ENCODE results near the gene C10orf143.

The C10orf143 gene

DNA sequence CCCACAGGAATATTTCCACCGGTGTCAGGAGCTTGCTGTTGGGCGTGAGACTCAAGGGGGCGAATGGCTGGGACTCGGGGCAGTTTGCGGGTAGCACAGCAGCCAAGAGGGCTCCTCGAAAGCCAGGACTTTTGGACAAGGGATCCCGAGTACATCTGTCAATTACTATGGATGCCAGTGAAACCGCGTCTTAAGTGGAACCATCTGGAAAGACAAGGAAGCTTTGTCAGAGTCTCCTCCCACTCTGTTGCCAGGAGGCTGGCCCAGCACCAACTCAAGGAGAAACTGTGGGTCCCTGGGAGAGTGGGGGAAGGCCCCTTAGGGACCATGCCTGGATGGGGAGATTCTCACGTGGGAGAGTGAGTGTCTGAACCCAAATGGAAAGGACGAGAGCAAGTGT lies 57.1 kb downstream of the C10orf143 start:
- ChIA-PET CTCF (no interaction called here), POLR2A (no interaction called here)
- no peak for DNase-seq (ENCODE audit: extremely low spot score)
- TF ChIP-seq FOXK2 (IDR thresholded peaks at IDR 0.05), result no peak
- TF ChIP-seq FOXM1 (IDR thresholded peaks at IDR 0.05; ENCODE audit: borderline replicate concordance), result no peak
- no peak for TF ChIP-seq FOXA1 (IDR thresholded peaks at IDR 0.05)
- no peak for TF ChIP-seq CTBP1 (IDR thresholded peaks at IDR 0.05; ENCODE audit: borderline replicate concordance)
- TF ChIP-seq HDGF (IDR thresholded peaks at IDR 0.05; ENCODE audit: borderline replicate concordance), result no peak
- no peak for TF ChIP-seq TARDBP (IDR thresholded peaks at IDR 0.05)
- TF ChIP-seq BHLHE40 (IDR thresholded peaks at IDR 0.05; ENCODE audit: borderline replicate concordance), result no peak
- TF ChIP-seq ZNF384 (IDR thresholded peaks at IDR 0.05), result no peak
- TF ChIP-seq ELF4 (IDR thresholded peaks at IDR 0.05), result no peak

DNA sequence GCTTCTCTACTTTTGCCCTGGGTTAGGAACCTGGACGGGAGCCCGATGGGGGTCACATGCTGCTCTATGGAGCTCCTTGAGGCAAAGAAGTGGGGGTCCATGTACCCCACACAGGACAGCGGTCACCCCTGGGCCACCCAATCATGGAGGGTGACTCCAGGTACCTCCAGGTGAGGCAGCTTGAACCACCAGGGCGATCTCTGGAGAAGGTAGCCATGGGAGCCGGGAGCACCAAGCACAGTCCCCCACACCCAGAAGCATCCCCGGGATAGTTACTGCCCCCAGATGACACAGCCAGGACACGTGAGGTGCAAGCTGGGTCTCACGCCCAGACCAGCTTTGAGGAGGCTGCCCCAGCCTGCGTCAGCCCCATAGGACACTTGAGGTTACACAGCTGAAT lies 58.4 kb downstream of the C10orf143 start:
- no peak for DNase-seq (ENCODE audit: extremely low spot score)
- ChIA-PET POLR2A (interaction anchor here (1.7 kb wide), 1 partner anchor 58 kb away, joined by 7 read pairs; no protein-coding TSS in a partner anchor), CTCF (interaction anchor here (0.6 kb wide), 1 partner anchor 72 kb away, joined by 4 read pairs; no protein-coding TSS in a partner anchor)
- no peak for TF ChIP-seq TARDBP (IDR thresholded peaks at IDR 0.05)
- TF ChIP-seq LEF1 (IDR thresholded peaks at IDR 0.05; ENCODE audit: borderline replicate concordance), result no peak

DNA sequence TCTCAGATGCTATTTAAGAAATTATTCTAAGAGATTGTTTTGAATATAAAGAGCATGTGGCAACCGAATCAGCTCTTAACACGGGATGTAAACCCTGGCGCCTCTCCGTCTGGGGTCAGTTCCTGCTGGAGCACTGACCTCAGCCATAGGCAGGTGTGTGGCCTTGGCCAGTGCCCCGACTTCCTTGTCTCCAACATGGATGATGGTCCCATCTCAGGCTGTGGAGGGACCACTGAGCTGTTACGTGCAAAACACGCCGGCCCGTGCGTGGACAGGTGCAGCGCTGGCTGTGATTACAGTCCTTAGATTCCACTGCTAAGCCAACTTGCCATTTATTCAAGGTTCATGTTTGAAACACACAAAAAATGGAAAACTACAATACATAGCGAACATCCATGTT lies 59.9 kb downstream of the C10orf143 start:
- POLR2A ChIA-PET, result no interaction called here
- DNase-seq (ENCODE audit: extremely low spot score), result no peak

DNA sequence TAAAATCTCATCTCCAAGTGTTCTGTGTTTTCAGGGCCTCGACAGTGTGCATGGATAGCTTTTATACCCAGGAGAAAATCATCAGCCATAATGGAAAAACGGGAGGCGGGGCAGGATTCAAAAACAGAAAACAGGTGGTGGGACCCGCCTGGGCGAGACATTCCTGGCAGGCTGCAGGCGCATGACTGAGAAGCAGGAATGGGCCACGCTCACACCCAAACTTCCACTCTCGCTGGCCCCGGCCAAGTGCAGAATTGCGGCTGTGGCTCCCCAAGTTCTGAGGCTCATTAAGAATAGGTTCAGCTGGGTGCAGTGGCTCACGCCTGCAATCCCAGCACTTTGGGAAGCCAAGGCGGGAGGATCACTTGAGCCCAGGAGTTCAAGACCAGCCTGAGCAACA lies 60.6 kb downstream of the C10orf143 start:
- DNase-seq (ENCODE audit: extremely low spot score), result no peak
- TF ChIP-seq HDGF (IDR thresholded peaks at IDR 0.05; ENCODE audit: borderline replicate concordance) (no peak), LEF1 (IDR thresholded peaks at IDR 0.05; ENCODE audit: borderline replicate concordance) (no peak), L3MBTL2 (conservative IDR thresholded peaks at IDR 0.05) (no peak), FOXM1 (IDR thresholded peaks at IDR 0.05; ENCODE audit: borderline replicate concordance) (no peak), ELF4 (IDR thresholded peaks at IDR 0.05) (no peak), NFRKB (IDR thresholded peaks at IDR 0.05) (no peak), CTBP1 (IDR thresholded peaks at IDR 0.05; ENCODE audit: borderline replicate concordance) (no peak), SP1 (IDR thresholded peaks at IDR 0.05) (no peak), FOXA1 (IDR thresholded peaks at IDR 0.05) (no peak), ZNF384 (IDR thresholded peaks at IDR 0.05) (no peak), TARDBP (IDR thresholded peaks at IDR 0.05) (no peak), FOXK2 (IDR thresholded peaks at IDR 0.05) (no peak), ARNT (IDR thresholded peaks at IDR 0.05) (no peak), BHLHE40 (IDR thresholded peaks at IDR 0.05; ENCODE audit: borderline replicate concordance) (no peak), SUZ12 (IDR thresholded peaks at IDR 0.05) (no peak)
- TF ChIP-seq, protein P1, sequence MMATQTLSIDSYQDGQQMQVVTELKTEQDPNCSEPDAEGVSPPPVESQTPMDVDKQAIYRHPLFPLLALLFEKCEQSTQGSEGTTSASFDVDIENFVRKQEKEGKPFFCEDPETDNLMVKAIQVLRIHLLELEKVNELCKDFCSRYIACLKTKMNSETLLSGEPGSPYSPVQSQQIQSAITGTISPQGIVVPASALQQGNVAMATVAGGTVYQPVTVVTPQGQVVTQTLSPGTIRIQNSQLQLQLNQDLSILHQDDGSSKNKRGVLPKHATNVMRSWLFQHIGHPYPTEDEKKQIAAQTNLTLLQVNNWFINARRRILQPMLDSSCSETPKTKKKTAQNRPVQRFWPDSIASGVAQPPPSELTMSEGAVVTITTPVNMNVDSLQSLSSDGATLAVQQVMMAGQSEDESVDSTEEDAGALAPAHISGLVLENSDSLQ (IDR thresholded peaks at IDR 0.05), result no peak
- ChIA-PET CTCF (no interaction called here), POLR2A (no interaction called here)

More for the DNA sequence above, 59.9 kb downstream of the C10orf143 start:
- CTCF ChIA-PET, result no interaction called here
- TF ChIP-seq FOXA1 (IDR thresholded peaks at IDR 0.05) (no peak), ARNT (IDR thresholded peaks at IDR 0.05) (no peak), FOXM1 (IDR thresholded peaks at IDR 0.05; ENCODE audit: borderline replicate concordance) (no peak), FOXK2 (IDR thresholded peaks at IDR 0.05) (no peak), TARDBP (IDR thresholded peaks at IDR 0.05) (no peak), HDGF (IDR thresholded peaks at IDR 0.05; ENCODE audit: borderline replicate concordance) (no peak), LEF1 (IDR thresholded peaks at IDR 0.05; ENCODE audit: borderline replicate concordance) (no peak), SUZ12 (IDR thresholded peaks at IDR 0.05) (no peak), ZNF384 (IDR thresholded peaks at IDR 0.05) (no peak), SP1 (IDR thresholded peaks at IDR 0.05) (no peak), ELF4 (IDR thresholded peaks at IDR 0.05) (no peak), NFRKB (IDR thresholded peaks at IDR 0.05) (no peak), L3MBTL2 (conservative IDR thresholded peaks at IDR 0.05) (no peak), CTBP1 (IDR thresholded peaks at IDR 0.05; ENCODE audit: borderline replicate concordance) (no peak), BHLHE40 (IDR thresholded peaks at IDR 0.05; ENCODE audit: borderline replicate concordance) (no peak)
- TF ChIP-seq, protein P1 (IDR thresholded peaks at IDR 0.05), result no peak

DNA sequence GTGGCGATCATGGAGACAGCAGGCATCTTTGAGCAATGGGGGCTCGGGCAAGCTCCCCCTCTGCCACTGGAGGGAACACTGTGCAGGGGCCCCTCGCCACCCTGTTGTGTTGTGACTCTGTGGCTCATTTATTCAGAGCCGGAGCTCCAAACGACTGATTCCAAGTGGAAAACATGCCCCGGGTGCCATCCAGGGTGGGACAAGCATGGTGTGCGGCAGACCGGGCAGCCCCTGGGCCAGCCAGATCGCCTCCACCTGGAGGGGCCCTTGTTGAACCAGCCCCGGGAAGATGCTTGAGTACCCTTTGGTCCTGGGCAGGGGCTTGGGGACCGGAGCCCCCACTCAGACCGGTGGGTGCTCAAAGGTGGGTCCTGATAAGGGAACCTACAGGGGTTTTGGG lies 61.4 kb downstream of the C10orf143 start:
- ChIA-PET CTCF (no interaction called here), POLR2A (no interaction called here)
- TF ChIP-seq SP1 (IDR thresholded peaks at IDR 0.05) (no peak), FOXA1 (IDR thresholded peaks at IDR 0.05) (no peak), NFRKB (IDR thresholded peaks at IDR 0.05) (no peak), SUZ12 (IDR thresholded peaks at IDR 0.05) (no peak), ELF4 (IDR thresholded peaks at IDR 0.05) (no peak), CTBP1 (IDR thresholded peaks at IDR 0.05; ENCODE audit: borderline replicate concordance) (no peak)
- TF ChIP-seq, protein P1 (IDR thresholded peaks at IDR 0.05), result no peak

DNA sequence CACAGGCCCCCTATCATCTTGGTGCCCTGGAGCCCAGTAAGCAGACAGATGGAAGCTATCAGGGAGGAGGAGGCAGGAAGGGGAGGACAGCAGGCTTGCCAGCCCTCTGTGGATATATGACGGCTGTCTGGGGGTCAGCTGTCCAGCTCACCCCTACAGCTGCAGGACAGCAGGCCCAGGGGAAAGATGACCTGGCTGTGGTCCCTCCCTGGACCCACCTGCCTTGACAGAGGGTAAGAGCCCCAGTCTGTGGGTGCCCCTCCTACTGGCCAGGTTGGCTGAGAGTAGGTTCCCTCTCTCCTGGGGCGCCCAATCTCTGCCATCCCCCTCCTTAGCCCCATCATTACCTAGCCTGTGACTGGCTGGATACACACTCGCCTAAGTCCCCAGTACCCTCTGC lies 62.5 kb downstream of the C10orf143 start:
- POLR2A ChIA-PET, result interaction anchor here (1.3 kb wide), 1 partner anchor 62 kb away, joined by 5 read pairs; the partner anchor contains the start of gene C10orf143
- TF ChIP-seq ZNF384 (IDR thresholded peaks at IDR 0.05) (no peak), CTBP1 (IDR thresholded peaks at IDR 0.05; ENCODE audit: borderline replicate concordance) (no peak), FOXM1 (IDR thresholded peaks at IDR 0.05; ENCODE audit: borderline replicate concordance) (no peak), L3MBTL2 (conservative IDR thresholded peaks at IDR 0.05) (no peak), TARDBP (IDR thresholded peaks at IDR 0.05) (no peak), NFRKB (IDR thresholded peaks at IDR 0.05) (no peak), SP1 (IDR thresholded peaks at IDR 0.05) (no peak), LEF1 (IDR thresholded peaks at IDR 0.05; ENCODE audit: borderline replicate concordance) (no peak), FOXK2 (IDR thresholded peaks at IDR 0.05) (no peak), ARNT (IDR thresholded peaks at IDR 0.05) (no peak), FOXA1 (IDR thresholded peaks at IDR 0.05) (no peak), ELF4 (IDR thresholded peaks at IDR 0.05) (no peak), HDGF (IDR thresholded peaks at IDR 0.05; ENCODE audit: borderline replicate concordance) (no peak), SUZ12 (IDR thresholded peaks at IDR 0.05) (no peak), BHLHE40 (IDR thresholded peaks at IDR 0.05; ENCODE audit: borderline replicate concordance) (no peak)
- TF ChIP-seq, protein P1 (IDR thresholded peaks at IDR 0.05), result no peak
- CTCF ChIA-PET, result no interaction called here
- DNase-seq (ENCODE audit: extremely low spot score), result no peak

More for the DNA sequence above, 61.4 kb downstream of the C10orf143 start:
- DNase-seq (ENCODE audit: extremely low spot score), result no peak
